Adrenal gland (tissue), 12 donors: ENCODE measurements around the gene AK4. TPM values are rescaled to one million over a fixed set of nuclear protein-coding genes. Genes with fewer than 3 reads are reported as not detected.

ENCODE experiments used
- DNase-seq, 7 donors: peaks; one replicate each; pipeline ENCODE4 v3.0.0-alpha.2; 2019 to 2020
- H3K27ac ChIP-seq, 5 donors: fragments of 200-600 bp; sonication (generic) in 4 of 5; 1 replicate in 3 of 5; 2 replicates in 2 of 5; pipeline versions ENCODE4 v1.5.1 to v1.8.0; 2016 to 2020; ENCODE audit warnings: mild to moderate bottlenecking in 1 of 5
- H3K27me3 ChIP-seq: fragments of 200-600 bp; 2 replicates; pipeline ENCODE4 v1.8.0; 2021
- H3K36me3 ChIP-seq, 2 donors: fragments of 200-600 bp; replicated peaks in 1 of 2; 1 replicate in 1 of 2; 2 replicates in 1 of 2; pipeline versions ENCODE4 v1.5.1 to v1.8.0; 2018 to 2022
- H3K4me1 ChIP-seq, 2 donors: fragments of 200-600 bp; replicated peaks in 1 of 2; 1 replicate in 1 of 2; 2 replicates in 1 of 2; pipeline versions ENCODE4 v1.5.1 to v1.8.0; 2018 to 2021
- H3K4me3 ChIP-seq, 4 donors: fragments of 200-600 bp; sonication (generic) in 3 of 4; one replicate each; pipeline ENCODE4 v1.5.1; 2016 to 2018
- H3K9me3 ChIP-seq, 3 donors: fragments of 200-600 bp; sonication (generic) in 1 of 3; replicated peaks in 1 of 3; 1 replicate in 2 of 3; 2 replicates in 1 of 3; pipeline versions ENCODE4 v1.5.1 to v1.8.0; 2016 to 2021
- CTCF ChIP-seq, 6 experiments: fragments of 450-650 bp in 4 of 6; fragments of 200-600 bp in 2 of 6; sonication (generic) in 1 of 6; IDR thresholded peaks; 1 replicate in 5 of 6; 2 replicates in 1 of 6; pipeline versions ENCODE4 v1.5.1 to v1.8.0; 2016 to 2021; ENCODE audit warnings: antibody characterized with exemption in 6 of 6, mild to moderate bottlenecking in 2 of 6, moderate library complexity in 1 of 6
- POLR2A ChIP-seq, 2 donors: fragments of 450-650 bp; IDR thresholded peaks; one replicate each; pipeline ENCODE4 v1.6.1; 2017; ENCODE audit warnings: antibody characterized with exemption in 2 of 2, mild to moderate bottlenecking in 2 of 2, moderate library complexity in 1 of 2
- WGBS, 4 donors: extraction: QIAGEN DNeasy Blood & Tissue Kit in 2 of 4; methylation state at CpG; one replicate each; pipeline versions ENCODE4 v1.1.5 to v1.1.7; 2013 to 2017; 5-methylcytosine and 5-hydroxymethylcytosine counted together
- intact Hi-C, 2 donors: fragments of 100-400 bp; cut with DNase I; formaldehyde crosslinking; loops; one replicate each; pipeline versions ENCODE4 v1.14.1 to v1.15.0; 2022 to 2023
- polyA plus RNA-seq, 3 donors: library from polyadenylated mRNA; stranded (reverse); fragments of 200-250 nt in 2 of 3; fragments of 350-450 nt in 1 of 3; fragmentation: Illumina TruSeq in 1 of 3; extraction: RNeasy Lipid Tissue Mini Kit (QIAGEN cat#74804) in 1 of 3; gene quantifications; one replicate each; pipeline ENCODE4 v1.2.3, GENCODE V29; 2013 to 2014
- total RNA-seq, 9 donors: library from RNA; depleted of rRNA in 4 of 9; stranded (reverse); fragments of >200 nt in 4 of 9; fragments of 120-200 nt in 1 of 9; fragmentation: NEBNext Ultra II Directional in 1 of 9; extraction: Animal tissue kit (Norgen Biotek cat#: 25700) in 1 of 9; gene quantifications; one replicate each; pipeline versions ENCODE4 v1.1.0 to v1.2.4, GENCODE V29; 2013 to 2023
- donor health status: healthy with polysubstance abuse.
- donor health status: Bipolar disorder and iron deficiency.
- donor health status: DM: yes; HTN: yes; CAD: no.
- donor health status: DM: no; HTN: no; CAD: no.
- donor health status: DM: no; HTN: no; CAD: no.
- donor health status: DM: yes; HTN: yes; CAD: no.

Gene AK4
- total and polyA plus RNA-seq, 12 donors: 0.67 to 12.4 (median 2.5) TPM

GRCh38 chr1:65247419-65248359 is 99.7 kb downstream of the AK4 start:
- 46 to 65% (median 54%) methylated on average over 4 of the region's 4 CpGs for WGBS, 4 donors
- Histone ChIP-seq H3K27me3 (no peaks in the 10 kb centered on the region), H3K36me3 (no peaks in the 10 kb centered on the region), H3K4me3 (no peak overlapping the region), H3K27ac (no peak overlapping the region), H3K4me1 (no peaks in the 10 kb centered on the region), H3K9me3 (no peaks in the 10 kb centered on the region)
- no peak for TF ChIP-seq POLR2A (IDR thresholded peaks at IDR 0.05)
- intact Hi-C loops: no loop called here
- DNase-seq: peak in 3 of 7 donors; percentile 21 to 31 (median 27)

GRCh38 chr1:65250826-65251225 is 102.8 kb downstream of the AK4 start:
- intact Hi-C loops: loop anchor here in 1 of 2 donors (10.0 kb wide), 1 partner anchor 174 kb away; the partner anchor contains the start of genes LEPR and LEPROT
- 86 to 94% (median 87%) methylated on average over 2 of the region's 2 CpGs for WGBS, 4 donors

GRCh38 chr1:65253800-65254319 is 105.9 kb downstream of the AK4 start:
- peaks cover 5 to 26% of the 10 kb centered on the region in 2 donors for H3K4me1 ChIP-seq
- H3K4me3 ChIP-seq: peak overlapping the region in 2 of 4 donors; percentile 64 to 90
- intact Hi-C loops: loop anchor here in 1 of 2 donors (10.0 kb wide), 1 partner anchor 171 kb away; the partner anchor contains the start of genes LEPR and LEPROT
- no peaks in the 10 kb centered on the region for H3K9me3 ChIP-seq
- TF ChIP-seq CTCF (IDR thresholded peaks at IDR 0.05): no peak
- no peak for TF ChIP-seq POLR2A (IDR thresholded peaks at IDR 0.05)
- H3K27me3 ChIP-seq: no peaks in the 10 kb centered on the region
- WGBS, 4 donors: 3 to 5% (median 4%) methylated on average over 13 to 15 of the region's 15 CpGs
- no peak for DNase-seq
- H3K36me3 ChIP-seq: no peaks in the 10 kb centered on the region
- H3K27ac ChIP-seq: peak overlapping the region in 3 of 5 donors; percentile 56 to 79 (median 71)

More at GRCh38 chr1:65250826-65251225, 102.8 kb downstream of the AK4 start:
- Histone ChIP-seq H3K36me3 (no peaks in the 10 kb centered on the region), H3K27ac (no peak overlapping the region), H3K4me3 (no peak overlapping the region), H3K9me3 (no peaks in the 10 kb centered on the region), H3K27me3 (no peaks in the 10 kb centered on the region), H3K4me1 (peaks cover 5 to 18% of the 10 kb centered on the region in 2 donors)
- DNase-seq: no peak
- TF ChIP-seq CTCF (IDR thresholded peaks at IDR 0.05): no peak
- TF ChIP-seq POLR2A (IDR thresholded peaks at IDR 0.05): no peak

GRCh38 chr1:65254320-65255034 is 106.5 kb downstream of the AK4 start:
- Histone ChIP-seq H3K36me3 (no peaks in the 10 kb centered on the region), H3K27me3 (no peaks in the 10 kb centered on the region), H3K4me3 (peak overlapping the region; percentile 9 to 90 (median 44)), H3K27ac (peak overlapping the region in 4 of 5 donors; percentile 61 to 84 (median 75)), H3K4me1 (peaks cover 5 to 26% of the 10 kb centered on the region in 2 donors), H3K9me3 (no peaks in the 10 kb centered on the region)
- intact Hi-C loops: loop anchor here in 1 of 2 donors (10.0 kb wide), 1 partner anchor 170 kb away; the partner anchor contains the start of genes LEPR and LEPROT
- peak; percentile 68 to 87 (median 84) for DNase-seq
- TF ChIP-seq CTCF (IDR thresholded peaks at IDR 0.05): peak in 1 of 6 experiments; percentile 6
- peak; percentile 86 to 88 for TF ChIP-seq POLR2A (IDR thresholded peaks at IDR 0.05)
- 0 to 1% (median 0%) methylated on average over 5 to 88 of the region's 88 CpGs for WGBS, 4 donors
